HEK293T (cell line): Measurements from ENCODE around the gene ERC2.

ENCODE experiments used
- ARNT ChIP-seq: fragments of 450-650 bp; IDR thresholded peaks from 2 replicates; pipeline ENCODE4 v1.6.1; 2017; ENCODE audit warnings: mild to moderate bottlenecking
- BHLHE40 ChIP-seq: fragments of 450-650 bp; IDR thresholded peaks from 2 replicates; pipeline ENCODE4 v1.6.1; 2016; ENCODE audit warnings: mild to moderate bottlenecking, moderate library complexity, borderline replicate concordance
- ELF4 ChIP-seq: fragments of 450-650 bp; IDR thresholded peaks from 2 replicates; pipeline ENCODE4 v1.6.1; 2017; ENCODE audit warnings: antibody characterized with exemption
- FOXA1 ChIP-seq: fragments of 450-650 bp; IDR thresholded peaks from 2 replicates; pipeline ENCODE4 v1.6.1; 2016; ENCODE audit warnings: mild to moderate bottlenecking
- FOXK2 ChIP-seq: fragments of 450-650 bp; IDR thresholded peaks from 2 replicates; pipeline ENCODE4 v1.6.1; 2016; ENCODE audit warnings: mild to moderate bottlenecking
- FOXM1 ChIP-seq: fragments of 450-650 bp; IDR thresholded peaks from 2 replicates; pipeline ENCODE4 v1.6.1; 2017; ENCODE audit warnings: mild to moderate bottlenecking, borderline replicate concordance
- HDGF ChIP-seq: fragments of 450-650 bp; IDR thresholded peaks from 2 replicates; pipeline ENCODE4 v1.6.1; 2017; ENCODE audit warnings: antibody characterized with exemption, borderline replicate concordance
- L3MBTL2 ChIP-seq: fragments of 450-650 bp; conservative IDR thresholded peaks from 2 replicates; pipeline ENCODE4 v1.6.1; 2016; ENCODE audit warnings: mild to moderate bottlenecking
- LEF1 ChIP-seq: fragments of 450-650 bp; IDR thresholded peaks from 2 replicates; pipeline ENCODE4 v1.6.1; 2017; ENCODE audit warnings: mild to moderate bottlenecking, borderline replicate concordance
- SP1 ChIP-seq: fragments of 450-650 bp; IDR thresholded peaks from 2 replicates; pipeline ENCODE4 v1.6.1; 2017
- SUZ12 ChIP-seq: fragments of 450-650 bp; IDR thresholded peaks from 2 replicates; pipeline ENCODE4 v1.6.1; 2016; ENCODE audit warnings: mild to moderate bottlenecking
- TARDBP ChIP-seq: fragments of 450-650 bp; IDR thresholded peaks from 2 replicates; pipeline ENCODE4 v1.6.1; 2016
- ZNF384 ChIP-seq: fragments of 450-650 bp; IDR thresholded peaks from 2 replicates; pipeline ENCODE4 v1.6.1; 2016

GRCh38 chr3:56366641-56367162 is 101.6 kb downstream of the ERC2 start:
- TF ChIP-seq SUZ12 (no peak), FOXK2 (no peak), SP1 (no peak), FOXM1 (no peak), BHLHE40 (no peak), HDGF (no peak), ARNT (no peak), ELF4 (no peak), TARDBP (no peak), FOXA1 (no peak), LEF1 (no peak), L3MBTL2 (no peak), ZNF384 (no peak)
